Ovary (tissue), 9 donors: ENCODE data around the gene RPL21. TPM values are rescaled to one million over a fixed set of nuclear protein-coding genes. Genes with fewer than 3 reads are reported as not detected.

Experiments
- DNase-seq, 5 donors: peaks; one replicate each; pipeline ENCODE4 v3.0.0-alpha.2; 2019 to 2020
- H3K27ac ChIP-seq, 2 donors: fragments of 200-600 bp; one replicate each; pipeline versions ENCODE4 v1.5.1 to v1.8.0; 2019 to 2022
- H3K27me3 ChIP-seq: fragments of 200-600 bp; one replicate; pipeline ENCODE4 v1.8.0; 2022
- H3K36me3 ChIP-seq: fragments of 200-600 bp; sonication (generic); one replicate; pipeline ENCODE4 v1.5.1; 2019
- H3K4me1 ChIP-seq: one replicate; pipeline ENCODE4 v1.8.1; 2013; ENCODE audit warnings: mild to moderate bottlenecking, moderate library complexity; ENCODE audit not compliant: insufficient read depth
- H3K4me3 ChIP-seq: fragments of 200-600 bp; sonication (generic); one replicate; pipeline ENCODE4 v1.5.1; 2017
- H3K9me3 ChIP-seq, 2 donors: fragments of 200-600 bp in 1 of 2; sonication (generic) in 1 of 2; one replicate each; pipeline versions ENCODE4 v1.5.1 to v1.8.1; 2013 to 2019; ENCODE audit warnings: mild to moderate bottlenecking in 1 of 2, moderate library complexity in 1 of 2
- CTCF ChIP-seq, 3 donors: fragments of 450-650 bp in 2 of 3; fragments of 200-600 bp in 1 of 3; IDR thresholded peaks; one replicate each; pipeline versions ENCODE4 v1.5.1 to v1.8.0; 2016 to 2022; ENCODE audit warnings: antibody characterized with exemption in 3 of 3, mild to moderate bottlenecking in 1 of 3
- EP300 ChIP-seq: sonication (generic); formaldehyde crosslinking; IDR thresholded peaks from one replicate; pipeline ENCODE4 v1.6.1; 2017; ENCODE audit warnings: antibody characterized with exemption
- POLR2A ChIP-seq: fragments of 450-650 bp; IDR thresholded peaks from one replicate; pipeline ENCODE4 v1.6.1; 2017; ENCODE audit warnings: antibody characterized with exemption, mild to moderate bottlenecking, moderate library complexity
- WGBS, 3 donors: extraction: QIAGEN DNeasy Blood & Tissue Kit in 1 of 3; methylation state at CpG; one replicate each; pipeline versions ENCODE4 v1.1.5 to v1.1.7; 2013 to 2017; 5-methylcytosine and 5-hydroxymethylcytosine counted together
- intact Hi-C, 4 donors: fragments of 100-400 bp; cut with DNase I; formaldehyde crosslinking; loops; one replicate each; pipeline versions ENCODE4 v1.11.0 to v1.15.1; 2022 to 2023
- polyA plus RNA-seq, 2 donors: library from polyadenylated mRNA; stranded (reverse); fragments of 200-250 nt in 1 of 2; fragments of 350-450 nt in 1 of 2; fragmentation: Illumina TruSeq in 1 of 2; extraction: RNeasy Lipid Tissue Mini Kit (QIAGEN cat#74804) in 1 of 2; gene quantifications; one replicate each; pipeline ENCODE4 v1.2.3, GENCODE V29; 2013 to 2014
- total RNA-seq, 7 donors: library from RNA; depleted of rRNA in 2 of 7; stranded (reverse); fragments of >200 nt in 2 of 7; fragmentation: NEBNext Ultra II Directional in 3 of 7; extraction: Animal tissue kit (Norgen Biotek cat#: 25700) in 3 of 7; gene quantifications; one replicate each; pipeline versions ENCODE4 v1.1.0 to v1.2.4, GENCODE V29; 2016 to 2023
- donor health status: DM: no; HTN: no; CAD: no; lungs with moderate emphysema.
- donor health status: DM: no; HTN: no; CAD: no.
- donor health status: Bipolar disorder and iron deficiency.
- donor health status: DM: yes; HTN: yes; CAD: no.
- donor health status: DM: no; HTN: no; CAD: no.
- donor health status: DM: yes; HTN: yes; CAD: no.

Gene RPL21
- total and polyA plus RNA-seq, 9 donors: 1,871 to 4,783 (median 2,244) TPM

GRCh38 chr13:27293873-27294515 lies 42.6 kb downstream of the RPL21 start:
- Histone ChIP-seq H3K27ac (no peak overlapping the region), H3K4me3 (no peak overlapping the region), H3K27me3 (no peaks in the 10 kb centered on the region), H3K9me3 (no peaks in the 10 kb centered on the region), H3K4me1 (no peaks in the 10 kb centered on the region), H3K36me3 (no peaks in the 10 kb centered on the region)
- intact Hi-C loops: no loop called here
- DNase-seq: no peak
- no peak for TF ChIP-seq CTCF (IDR thresholded peaks at IDR 0.05)
- no peak for TF ChIP-seq EP300
- no peak for TF ChIP-seq POLR2A
- 74 to 86% (median 85%) methylated on average over 4 of the region's 4 CpGs for WGBS, 3 donors

GRCh38 chr13:27295096-27295495 lies 43.7 kb downstream of the RPL21 start:
- TF ChIP-seq POLR2A (no peak), EP300 (no peak), CTCF (IDR thresholded peaks at IDR 0.05) (no peak)
- Histone ChIP-seq H3K4me3 (no peak overlapping the region), H3K4me1 (no peaks in the 10 kb centered on the region), H3K36me3 (no peaks in the 10 kb centered on the region), H3K9me3 (no peaks in the 10 kb centered on the region), H3K27ac (no peak overlapping the region), H3K27me3 (no peaks in the 10 kb centered on the region)
- WGBS, 3 donors: 78 to 82% (median 81%) methylated on average over 7 of the region's 7 CpGs
- no peak for DNase-seq
- intact Hi-C loops: no loop called here

GRCh38 chr13:27295660-27296059 lies 44.3 kb downstream of the RPL21 start:
- H3K9me3 ChIP-seq: no peaks in the 10 kb centered on the region
- no peaks in the 10 kb centered on the region for H3K4me1 ChIP-seq
- intact Hi-C loops: no loop called here
- H3K27me3 ChIP-seq: no peaks in the 10 kb centered on the region
- no peaks in the 10 kb centered on the region for H3K36me3 ChIP-seq
- whole genome bisulfite sequencing, 3 donors: 84 to 89% (median 88%) methylated on average over 4 of the region's 4 CpGs
- H3K4me3 ChIP-seq: no peak overlapping the region
- no peak overlapping the region for H3K27ac ChIP-seq
- no peak for TF ChIP-seq POLR2A
- no peak for TF ChIP-seq CTCF (IDR thresholded peaks at IDR 0.05)
- no peak for TF ChIP-seq EP300
- no peak for DNase-seq

GRCh38 chr13:27296496-27296895 lies 45.1 kb downstream of the RPL21 start:
- H3K27me3 ChIP-seq: no peaks in the 10 kb centered on the region
- H3K27ac ChIP-seq: no peak overlapping the region
- intact Hi-C loops: no loop called here
- DNase-seq: no peak
- H3K9me3 ChIP-seq: no peaks in the 10 kb centered on the region
- no peaks in the 10 kb centered on the region for H3K36me3 ChIP-seq
- H3K4me3 ChIP-seq: no peak overlapping the region
- H3K4me1 ChIP-seq: no peaks in the 10 kb centered on the region
- 80 to 92% (median 88%) methylated on average over 8 of the region's 8 CpGs for WGBS, 3 donors
- TF ChIP-seq CTCF (IDR thresholded peaks at IDR 0.05): no peak
- TF ChIP-seq EP300: no peak
- TF ChIP-seq POLR2A: no peak
